ENCODE data around the gene CRYBB2. TPM values are rescaled to one million over a fixed set of nuclear protein-coding genes. Genes with fewer than 3 reads are reported as not detected.
"Not testable (repeated sequence)": the region's sequence is repeated elsewhere in the genome, so short reads cannot be mapped to it uniquely, and the experiment has no call there.

CRYBB2 gene
- total RNA-seq, 1 donor = not detected

DNA sequence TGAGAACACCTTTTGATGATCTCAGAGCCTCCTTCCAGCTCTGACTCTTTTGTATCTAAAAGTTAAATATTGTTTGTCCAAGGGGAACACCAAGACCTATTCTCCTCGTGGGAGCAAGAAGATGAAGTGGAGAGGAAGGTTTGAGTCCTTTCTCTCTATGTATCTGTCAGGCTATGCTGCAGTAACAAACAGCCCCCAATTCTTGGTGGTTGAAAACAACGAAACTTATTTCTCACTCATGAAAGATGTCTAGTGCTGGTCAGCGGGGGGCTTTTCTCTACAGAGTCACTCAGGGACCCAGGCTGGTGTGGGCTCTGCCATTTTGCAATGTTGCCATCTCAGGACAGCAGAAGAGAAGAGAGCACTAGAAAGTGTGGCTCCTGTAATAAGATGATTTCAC is 6.2 kb upstream of the CRYBB2 start:
- H3K4me3 ChIP-seq (ENCODE audit: low read depth, low read length) = no peak overlapping the region
- TF ChIP-seq CTCF (IDR thresholded peaks at IDR 0.05; ENCODE audit: insufficient read depth, low read depth, low read length) = no peak
- no peak for DNase-seq (ENCODE audit: low read depth)

- H3K4me3 ChIP-seq (ENCODE audit: low read depth, low read length) = no peak overlapping the region
- no peak for TF ChIP-seq CTCF (IDR thresholded peaks at IDR 0.05; ENCODE audit: insufficient read depth, low read depth, low read length)
- no peak for DNase-seq (ENCODE audit: low read depth)
These were observed 3.2 kb upstream of the CRYBB2 start for GRCh38 chr22:25216230-25216629.

GRCh38 chr22:25219948-25220442 is 556 bp downstream of the CRYBB2 start:
- no peak overlapping the region for H3K4me3 ChIP-seq (ENCODE audit: low read depth, low read length)
- TF ChIP-seq CTCF (IDR thresholded peaks at IDR 0.05; ENCODE audit: insufficient read depth, low read depth, low read length) = no peak
- no peak for DNase-seq (ENCODE audit: low read depth)

GRCh38 chr22:25221790-25222189 is 2.4 kb downstream of the CRYBB2 start:
- no peak for TF ChIP-seq CTCF (IDR thresholded peaks at IDR 0.05; ENCODE audit: insufficient read depth, low read depth, low read length)
- no peak for DNase-seq (ENCODE audit: low read depth)

GRCh38 chr22:25223269-25223850 is 3.9 kb downstream of the CRYBB2 start:
- no peak for TF ChIP-seq CTCF (IDR thresholded peaks at IDR 0.05; ENCODE audit: insufficient read depth, low read depth, low read length)
- H3K4me3 ChIP-seq (ENCODE audit: low read depth, low read length) = no peak overlapping the region

More at GRCh38 chr22:25221790-25222189, 2.4 kb downstream of the CRYBB2 start:
- H3K4me3 ChIP-seq (ENCODE audit: low read depth, low read length) = no peak overlapping the region

DNA sequence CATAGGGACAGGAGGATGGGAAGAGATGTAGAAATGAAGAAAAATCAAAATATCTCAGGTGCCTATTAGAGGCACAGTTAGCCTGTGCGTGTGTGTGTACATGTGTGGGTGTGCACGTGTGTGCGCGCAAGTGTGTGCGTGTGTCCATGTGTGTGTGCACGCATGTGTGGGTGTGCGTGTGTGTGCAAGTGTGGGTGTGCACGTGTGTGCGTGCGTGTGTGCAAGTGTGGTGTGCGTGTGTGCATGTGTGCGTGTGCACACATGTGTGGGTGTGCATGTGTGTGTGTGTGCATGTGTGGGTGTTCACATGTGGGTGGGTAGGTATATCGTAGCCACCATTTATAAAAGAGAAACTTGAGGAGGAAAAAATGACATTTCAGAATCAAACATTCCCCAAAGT is 9.4 kb downstream of the CRYBB2 start:
- DNase-seq (ENCODE audit: low read depth) = no peak
- no peak for TF ChIP-seq CTCF (IDR thresholded peaks at IDR 0.05; ENCODE audit: insufficient read depth, low read depth, low read length)
- H3K4me3 ChIP-seq (ENCODE audit: low read depth, low read length) = no peak overlapping the region

More at GRCh38 chr22:25223269-25223850, 3.9 kb downstream of the CRYBB2 start:
- DNase-seq (ENCODE audit: low read depth) = no peak

DNA sequence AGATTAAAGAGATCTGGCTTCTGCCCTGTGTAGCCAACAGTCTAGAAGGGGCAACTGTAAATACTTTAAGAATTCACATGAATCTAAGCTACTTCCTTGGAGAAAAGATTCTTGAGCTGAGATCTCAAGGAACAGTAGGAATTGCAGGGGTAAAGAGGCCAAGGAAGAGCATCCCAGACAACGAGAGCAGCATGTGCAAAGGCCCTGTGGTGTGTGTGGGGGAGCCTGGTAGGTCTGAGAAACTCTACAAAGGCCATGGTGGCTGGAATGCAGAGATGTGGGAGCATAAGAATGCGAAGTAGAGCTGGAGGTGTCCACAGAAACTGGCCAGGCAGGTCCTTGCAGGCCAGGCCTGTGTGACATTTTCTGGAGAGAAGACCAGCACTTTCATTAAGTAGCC is 11.3 kb downstream of the CRYBB2 start:
- not testable (repeated sequence) for DNase-seq (ENCODE audit: low read depth)

More for the DNA sequence above, 11.3 kb downstream of the CRYBB2 start:
- not testable (repeated sequence) for H3K4me3 ChIP-seq (ENCODE audit: low read depth, low read length)

All from fibroblast of villous mesenchyme (primary cell).